Neuronal stem cell (in vitro differentiated cells): ENCODE results near the gene CATSPER3.

Source experiments
- DNase-seq: peaks from one replicate; pipeline ENCODE4 v3.0.0-alpha.2; 2013; ENCODE audit warnings: low spot score
- H2AFZ ChIP-seq: one replicate; pipeline ENCODE4 v1.6.1; 2013; ENCODE audit warnings: mild to moderate bottlenecking, low read length, inconsistent platforms
- H2AK5ac ChIP-seq: 2 replicates; pipeline ENCODE4 v1.6.1; 2013; ENCODE audit warnings: low read depth, mild to moderate bottlenecking, inconsistent platforms, low read length, moderate library complexity, mixed read lengths
- H2BK120ac ChIP-seq: 2 replicates; pipeline ENCODE4 v1.6.1; 2013; ENCODE audit warnings: low read depth, mild to moderate bottlenecking, inconsistent platforms, low read length, moderate library complexity, mixed read lengths
- H2BK12ac ChIP-seq: one replicate; pipeline ENCODE4 v1.6.1; 2013; ENCODE audit warnings: low read length, inconsistent platforms
- H2BK15ac ChIP-seq: 2 replicates; pipeline ENCODE4 v1.6.1; 2013; ENCODE audit warnings: mild to moderate bottlenecking, low read length, inconsistent platforms, mixed read lengths
- H2BK5ac ChIP-seq: one replicate; pipeline ENCODE4 v1.6.1; 2013; ENCODE audit warnings: inconsistent platforms, mild to moderate bottlenecking, low read length, moderate library complexity
- H3K14ac ChIP-seq: one replicate; pipeline ENCODE4 v1.6.1; 2013; ENCODE audit warnings: low read length, inconsistent platforms
- H3K18ac ChIP-seq: 2 replicates; pipeline ENCODE4 v1.6.1; 2013; ENCODE audit warnings: low read length, inconsistent platforms
- H3K23ac ChIP-seq: 2 replicates; pipeline ENCODE4 v1.6.1; 2013; ENCODE audit warnings: low read depth, mild to moderate bottlenecking, mixed read lengths, low read length, inconsistent platforms; ENCODE audit not compliant: poor library complexity
- H3K27ac ChIP-seq: replicated peaks from 3 replicates; pipeline ENCODE4 v1.5.1; 2013; ENCODE audit warnings: low read length, inconsistent platforms
- H3K27me3 ChIP-seq, 3 experiments: 2 replicates each; pipeline ENCODE4 v1.6.1; 2013; ENCODE audit warnings: low read length in 3 of 3, mild to moderate bottlenecking in 2 of 3, inconsistent platforms in 1 of 3, low read depth in 1 of 3, mixed read lengths in 1 of 3, moderate library complexity in 1 of 3; ENCODE audit not compliant: control insufficient read depth in 3 of 3, insufficient read depth in 3 of 3
- H3K36me3 ChIP-seq, 2 donors: replicated peaks in 1 of 2; 2 replicates each; pipeline ENCODE4 v1.6.1; 2013; ENCODE audit warnings: low read length in 2 of 2; ENCODE audit not compliant: control insufficient read depth in 2 of 2, insufficient read depth in 2 of 2
- H3K4ac ChIP-seq: 2 replicates; pipeline ENCODE4 v1.6.1; 2013; ENCODE audit warnings: inconsistent platforms, mild to moderate bottlenecking, low read length, moderate library complexity
- H3K4me1 ChIP-seq, 2 donors: 1 replicate in 1 of 2; 2 replicates in 1 of 2; pipeline ENCODE4 v1.6.1; 2013; ENCODE audit warnings: low read length in 2 of 2, low read depth in 1 of 2; ENCODE audit not compliant: control insufficient read depth in 2 of 2, insufficient read depth in 1 of 2
- H3K4me2 ChIP-seq: one replicate; pipeline ENCODE4 v1.6.1; 2013; ENCODE audit warnings: mild to moderate bottlenecking, low read length, inconsistent platforms; ENCODE audit not compliant: insufficient read depth, poor library complexity, severe bottlenecking
- H3K4me3 ChIP-seq, 2 donors: 2 replicates each; pipeline ENCODE4 v1.5.1; 2013; ENCODE audit warnings: low read length in 2 of 2, mild to moderate bottlenecking in 2 of 2, inconsistent platforms in 1 of 2, moderate library complexity in 1 of 2
- H3K79me1 ChIP-seq: one replicate; pipeline ENCODE4 v1.6.1; 2013; ENCODE audit warnings: low read depth, mild to moderate bottlenecking, inconsistent platforms, low read length, moderate library complexity
- H3K9ac ChIP-seq: one replicate; pipeline ENCODE4 v1.6.1; 2013; ENCODE audit warnings: mild to moderate bottlenecking, low read depth, low read length, inconsistent platforms; ENCODE audit not compliant: poor library complexity
- H3K9me3 ChIP-seq, 2 donors: replicated peaks in 1 of 2; 2 replicates each; pipeline versions ENCODE3 to v1.6.1; 2013; ENCODE audit warnings: low read length in 2 of 2, mild to moderate bottlenecking in 2 of 2, inconsistent platforms in 1 of 2, low read depth in 1 of 2, mixed read lengths in 1 of 2, moderate library complexity in 1 of 2; ENCODE audit not compliant: control insufficient read depth in 2 of 2, insufficient read depth in 1 of 2
- H4K8ac ChIP-seq: one replicate; pipeline ENCODE4 v1.6.1; 2013; ENCODE audit warnings: low read depth, mild to moderate bottlenecking, inconsistent platforms, low read length, moderate library complexity
- H4K91ac ChIP-seq: one replicate; pipeline ENCODE4 v1.6.1; 2013; ENCODE audit warnings: low read length, low read depth, mild to moderate bottlenecking, inconsistent platforms; ENCODE audit not compliant: poor library complexity
- WGBS, 2 donors: extraction: QIAGEN DNeasy Blood & Tissue Kit; methylation state at CpG; one replicate each; pipeline ENCODE4 v1.1.7; 2013; ENCODE audit warnings: missing lambda C conversion rate in 2 of 2, mixed read lengths in 1 of 2; ENCODE audit not compliant: insufficient read length in 2 of 2, insufficient replicate concordance in 1 of 2; ENCODE audit errors: extremely low coverage in 2 of 2; 5-methylcytosine and 5-hydroxymethylcytosine counted together

The CATSPER3 gene

DNA sequence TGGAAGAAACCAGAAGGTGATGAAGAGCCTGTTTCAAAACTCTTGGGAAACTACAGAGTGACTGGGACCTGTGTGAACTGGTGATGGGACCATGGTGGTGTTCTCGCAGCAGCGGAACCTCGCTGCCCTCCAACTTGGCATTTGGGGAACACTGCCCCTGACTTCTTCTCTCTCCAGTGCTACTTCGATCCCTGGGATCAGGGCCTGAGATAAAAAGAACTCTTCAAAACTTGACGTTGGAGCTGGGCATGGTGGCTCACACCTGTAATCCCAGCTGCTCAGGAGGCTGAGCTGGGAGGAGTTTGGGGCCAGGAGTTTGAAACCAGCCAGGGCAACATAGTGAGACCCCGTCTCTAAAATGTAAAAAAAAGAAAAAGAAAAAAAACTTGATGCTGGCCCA lies 48.2 kb downstream of the CATSPER3 start:
- no peak overlapping the region for H2BK15ac ChIP-seq
- no CpG with 5 or more reads among the region's 6 CpGs for WGBS, 2 donors
- no peak overlapping the region for H2BK120ac ChIP-seq
- no peak overlapping the region for H3K27ac ChIP-seq
- H2BK12ac ChIP-seq, result no peak overlapping the region
- H3K14ac ChIP-seq, result no peak overlapping the region
- H3K4ac ChIP-seq, result no peak overlapping the region
- H2AK5ac ChIP-seq, result no peak overlapping the region
- no peaks in the 10 kb centered on the region for H3K36me3 ChIP-seq
- H3K9me3 ChIP-seq, result no peaks in the 10 kb centered on the region
- H3K4me3 ChIP-seq, result no peak overlapping the region
- DNase-seq, result no peak
- H2AFZ ChIP-seq, result no peak overlapping the region
- peaks cover 0 to 1% of the 10 kb centered on the region in 2 donors for H3K4me1 ChIP-seq
- no peak overlapping the region for H4K91ac ChIP-seq
- no peak overlapping the region for H3K9ac ChIP-seq
- H3K27me3 ChIP-seq, result peaks cover 0 to 36% (median 0%) of the 10 kb centered on the region in 3 experiments
- no peak overlapping the region for H3K23ac ChIP-seq
- no peak overlapping the region for H3K4me2 ChIP-seq
- no peak overlapping the region for H3K18ac ChIP-seq
- H3K79me1 ChIP-seq, result no peaks in the 10 kb centered on the region
- H4K8ac ChIP-seq, result no peak overlapping the region
- no peak overlapping the region for H2BK5ac ChIP-seq

- peak overlapping the region; percentile 94 for H3K14ac ChIP-seq
- H2BK120ac ChIP-seq, result no peak overlapping the region
- H3K18ac ChIP-seq, result no peak overlapping the region
- peak overlapping the region; percentile 38 for H2BK15ac ChIP-seq
- peak overlapping the region; percentile 68 for H3K23ac ChIP-seq
- H3K9me3 ChIP-seq, result no peaks in the 10 kb centered on the region
- H2AFZ ChIP-seq, result no peak overlapping the region
- H2AK5ac ChIP-seq, result peak overlapping the region; percentile 66
- WGBS, 2 donors, result no CpG with 5 or more reads among the region's 11 CpGs
- no peak overlapping the region for H2BK12ac ChIP-seq
- no peak overlapping the region for H4K8ac ChIP-seq
- no peak overlapping the region for H3K4me2 ChIP-seq
- no peaks in the 10 kb centered on the region for H3K36me3 ChIP-seq
- H3K27me3 ChIP-seq, result peaks cover 0 to 45% (median 0%) of the 10 kb centered on the region in 3 experiments
- no peak overlapping the region for H3K27ac ChIP-seq
- no peak overlapping the region for H3K4ac ChIP-seq
- peak overlapping the region in 1 of 2 donors; percentile 61 for H3K4me3 ChIP-seq
- no peak overlapping the region for H2BK5ac ChIP-seq
- H3K4me1 ChIP-seq, result peaks cover 0 to 1% of the 10 kb centered on the region in 2 donors
- H4K91ac ChIP-seq, result no peak overlapping the region
- no peak for DNase-seq
- no peaks in the 10 kb centered on the region for H3K79me1 ChIP-seq
- H3K9ac ChIP-seq, result no peak overlapping the region
Observed at GRCh38 chr5:135016861-135017290, 49.2 kb downstream of the CATSPER3 start.

GRCh38 chr5:135018457-135018856 lies 50.8 kb downstream of the CATSPER3 start:
- Histone ChIP-seq H3K9me3 (no peaks in the 10 kb centered on the region), H2BK5ac (no peak overlapping the region), H3K14ac (no peak overlapping the region), H3K4me1 (peaks cover 0 to 1% of the 10 kb centered on the region in 2 donors), H3K36me3 (no peaks in the 10 kb centered on the region), H3K23ac (no peak overlapping the region), H3K27me3 (peaks cover 0 to 49% (median 0%) of the 10 kb centered on the region in 3 experiments), H2BK15ac (no peak overlapping the region), H2AFZ (no peak overlapping the region), H3K4me2 (no peak overlapping the region), H2AK5ac (no peak overlapping the region), H3K4me3 (no peak overlapping the region), H3K27ac (no peak overlapping the region), H3K4ac (no peak overlapping the region), H4K8ac (no peak overlapping the region), H2BK120ac (no peak overlapping the region), H3K9ac (no peak overlapping the region), H3K79me1 (no peaks in the 10 kb centered on the region), H3K18ac (no peak overlapping the region), H2BK12ac (no peak overlapping the region), H4K91ac (no peak overlapping the region)
- no CpG with 5 or more reads among the region's 4 CpGs for WGBS, 2 donors
- DNase-seq, result no peak

GRCh38 chr5:135019314-135019713 lies 51.6 kb downstream of the CATSPER3 start:
- Histone ChIP-seq H3K4ac (no peak overlapping the region), H3K4me3 (no peak overlapping the region), H2AFZ (no peak overlapping the region), H3K27me3 (peaks cover 0 to 50% (median 0%) of the 10 kb centered on the region in 3 experiments), H2AK5ac (no peak overlapping the region), H3K36me3 (no peaks in the 10 kb centered on the region), H3K9me3 (no peaks in the 10 kb centered on the region), H3K4me1 (peaks cover 0 to 1% of the 10 kb centered on the region in 2 donors), H2BK120ac (no peak overlapping the region), H3K27ac (no peak overlapping the region), H3K23ac (no peak overlapping the region), H2BK15ac (no peak overlapping the region), H4K91ac (no peak overlapping the region), H3K14ac (no peak overlapping the region), H2BK5ac (no peak overlapping the region), H3K4me2 (no peak overlapping the region), H3K9ac (peak overlapping the region; percentile 9), H3K79me1 (no peaks in the 10 kb centered on the region), H2BK12ac (no peak overlapping the region), H3K18ac (peak overlapping the region; percentile 17), H4K8ac (no peak overlapping the region)
- no peak for DNase-seq
- WGBS, 2 donors, result no CpG with 5 or more reads among the region's 5 CpGs
